CD14-positive monocyte (primary cell): ENCODE data around the gene BCO2. TPM values are rescaled to one million over a fixed set of nuclear protein-coding genes. Genes with fewer than 3 reads are reported as not detected.

Experiments used
- DNase-seq, 3 donors: peaks; one replicate each; pipeline ENCODE4 v3.0.0-alpha.2; 2011 to 2022
- H2AFZ ChIP-seq: 2 replicates; pipeline ENCODE4 v1.6.0; 2012; ENCODE audit warnings: mild to moderate bottlenecking, low read depth, low read length, inconsistent platforms; ENCODE audit not compliant: insufficient read depth, poor library complexity, severe bottlenecking
- H3K27ac ChIP-seq, 2 donors: 1 replicate in 1 of 2; 2 replicates in 1 of 2; pipeline ENCODE4 v1.5.1; 2012 to 2013; ENCODE audit warnings: low read length in 2 of 2, control low read depth in 1 of 2, inconsistent platforms in 1 of 2, low read depth in 1 of 2, mild to moderate bottlenecking in 1 of 2
- H3K27me3 ChIP-seq, 2 donors: one replicate each; pipeline versions ENCODE4 v1.6.0 to v1.6.1; 2011 to 2013; ENCODE audit warnings: low read length in 2 of 2; ENCODE audit not compliant: control insufficient read depth in 2 of 2, insufficient read depth in 2 of 2
- H3K36me3 ChIP-seq, 2 donors: replicated peaks in 1 of 2; 1 replicate in 1 of 2; 2 replicates in 1 of 2; pipeline versions ENCODE4 v1.5.1 to v1.6.1; 2012 to 2013; ENCODE audit warnings: low read length in 2 of 2, control low read depth in 1 of 2, inconsistent platforms in 1 of 2, mild to moderate bottlenecking in 1 of 2; ENCODE audit not compliant: insufficient read depth in 2 of 2, control insufficient read depth in 1 of 2
- H3K4me1 ChIP-seq, 2 donors: 1 replicate in 1 of 2; 2 replicates in 1 of 2; pipeline versions ENCODE4 v1.5.1 to v1.6.1; 2012 to 2013; ENCODE audit warnings: low read length in 2 of 2, control low read depth in 1 of 2, inconsistent platforms in 1 of 2, mild to moderate bottlenecking in 1 of 2, moderate library complexity in 1 of 2; ENCODE audit not compliant: insufficient read depth in 2 of 2, control insufficient read depth in 1 of 2
- H3K4me2 ChIP-seq: replicated peaks from 2 replicates; pipeline ENCODE3; 2012; ENCODE audit warnings: low read length, moderate library complexity, mild to moderate bottlenecking; ENCODE audit not compliant: poor library complexity, severe bottlenecking; ENCODE audit errors: extremely low read depth
- H3K4me3 ChIP-seq, 3 experiments: fragments of 200-600 bp in 1 of 3; sonication (generic) in 1 of 3; replicated peaks in 1 of 3; 1 replicate in 2 of 3; 2 replicates in 1 of 3; pipeline ENCODE4 v1.5.1; 2011 to 2013; ENCODE audit warnings: low read length in 3 of 3, mild to moderate bottlenecking in 3 of 3, control low read depth in 2 of 3, low read depth in 2 of 3, inconsistent platforms in 1 of 3, moderate library complexity in 1 of 3
- H3K79me2 ChIP-seq: 2 replicates; pipeline ENCODE4 v1.6.0; 2012; ENCODE audit warnings: mild to moderate bottlenecking, control low read depth, inconsistent platforms, low read length, moderate library complexity; ENCODE audit not compliant: insufficient read depth
- H3K9ac ChIP-seq: 2 replicates; pipeline ENCODE4 v1.6.0; 2017; ENCODE audit warnings: low read length, mild to moderate bottlenecking; ENCODE audit not compliant: insufficient read depth, poor library complexity, severe bottlenecking
- H3K9me3 ChIP-seq, 2 donors: replicated peaks in 1 of 2; 1 replicate in 1 of 2; 2 replicates in 1 of 2; pipeline versions ENCODE4 v1.5.1 to v1.6.1; 2012 to 2013; ENCODE audit warnings: low read length in 2 of 2, control low read depth in 1 of 2; ENCODE audit not compliant: control insufficient read depth in 1 of 2, insufficient read depth in 1 of 2
- H4K20me1 ChIP-seq: 2 replicates; pipeline ENCODE4 v1.6.0; 2012; ENCODE audit warnings: mild to moderate bottlenecking, low read length, control low read depth, moderate library complexity; ENCODE audit not compliant: insufficient read depth
- H3K27ac Mint-ChIP-seq, 7 donors: one replicate each; pipeline ENCODE4 v1.8.0; 2020; ENCODE audit warnings: mild to moderate bottlenecking in 7 of 7, mixed read lengths in 7 of 7, moderate library complexity in 6 of 7, inconsistent platforms in 2 of 7
- H3K27me3 Mint-ChIP-seq, 3 donors: one replicate each; pipeline ENCODE4 v1.8.0; 2021 to 2022; ENCODE audit warnings: low read depth in 3 of 3, mild to moderate bottlenecking in 3 of 3, mixed read lengths in 3 of 3, moderate library complexity in 3 of 3, inconsistent platforms in 1 of 3
- H3K36me3 Mint-ChIP-seq, 2 donors: one replicate each; pipeline ENCODE4 v1.8.0; 2020; ENCODE audit warnings: mixed read lengths in 2 of 2, inconsistent platforms in 1 of 2, mild to moderate bottlenecking in 1 of 2
- H3K4me1 Mint-ChIP-seq: one replicate; pipeline ENCODE4 v1.8.0; 2020; ENCODE audit warnings: mild to moderate bottlenecking, mixed read lengths
- H3K4me3 Mint-ChIP-seq, 2 donors: one replicate each; pipeline ENCODE4 v1.8.0; 2020; ENCODE audit warnings: mild to moderate bottlenecking in 2 of 2, mixed read lengths in 2 of 2, moderate library complexity in 1 of 2
- H3K9me3 Mint-ChIP-seq, 7 donors: one replicate each; pipeline ENCODE4 v1.8.0; 2020 to 2022; ENCODE audit warnings: mixed read lengths in 7 of 7, mild to moderate bottlenecking in 6 of 7, moderate library complexity in 6 of 7, inconsistent platforms in 2 of 7
- WGBS: methylation state at CpG from one replicate; pipeline ENCODE4 v1.1.5; 2013; ENCODE audit warnings: missing lambda C conversion rate; ENCODE audit not compliant: insufficient coverage; 5-methylcytosine and 5-hydroxymethylcytosine counted together
- intact Hi-C, 2 donors: fragments of 100-400 bp; cut with micrococcal nuclease; formaldehyde crosslinking; loops; one replicate each; pipeline versions ENCODE4 v1.15.0 to v1.15.1; 2023
- polyA plus RNA-seq, 3 donors: library from polyadenylated mRNA; depleted of rRNA in 1 of 3; unstranded in 2 of 3; stranded (reverse) in 1 of 3; fragments of 300-500 nt in 2 of 3; fragments of >200 nt in 1 of 3; fragmentation: Illumina TruSeq in 2 of 3; gene quantifications; 1 replicate in 2 of 3; 2 replicates in 1 of 3; pipeline ENCODE4 v1.2.3, GENCODE V29; 2012 to 2021
- TF ChIP-seq, protein P1 (sequence below): fragments of 200-600 bp; IDR thresholded peaks from one replicate; pipeline ENCODE4 v1.8.0; 2022; ENCODE audit warnings: antibody characterized with exemption, mild to moderate bottlenecking

BCO2 gene
- polyA plus RNA-seq, 3 donors = 0.20 to 1.9 TPM; not detected in 1

DNA sequence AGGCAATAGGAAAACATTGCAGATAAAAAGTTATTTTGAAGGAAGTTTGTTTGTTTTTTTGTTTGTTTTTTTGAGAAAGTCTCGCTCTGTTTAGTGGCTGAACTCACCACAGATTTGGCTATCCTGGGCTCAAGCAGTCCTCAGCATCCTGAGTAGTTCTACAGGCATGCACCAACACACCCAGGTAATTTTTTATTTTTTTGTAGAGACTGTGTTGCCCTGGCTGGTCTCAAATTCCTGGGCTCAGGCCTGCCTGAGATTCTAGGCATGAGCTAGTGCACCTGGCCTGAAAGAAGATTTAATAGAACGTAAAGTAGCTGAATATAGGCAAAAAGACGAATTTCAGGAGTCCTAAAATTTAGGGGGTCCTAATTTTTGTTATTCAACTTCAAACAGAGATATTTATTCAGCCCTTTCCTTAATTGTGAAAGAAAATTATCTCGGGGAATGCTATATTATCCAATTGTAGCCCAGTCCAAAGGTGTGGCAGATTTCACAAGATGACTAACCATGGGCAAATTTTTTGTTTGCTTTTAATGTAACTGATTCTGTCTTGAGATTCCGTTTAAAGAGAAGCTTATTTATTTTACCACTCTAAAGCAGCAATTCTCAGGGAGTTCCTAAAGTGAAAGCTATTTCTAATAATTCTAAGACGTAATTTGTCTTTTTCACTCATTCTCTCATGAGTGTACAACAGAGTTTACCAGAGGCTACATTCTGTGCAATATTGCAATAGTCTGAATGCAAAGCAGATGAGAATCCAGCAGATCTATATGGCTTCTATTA is 12.4 kb upstream of the BCO2 start:
- no CpG with 5 or more reads among the region's 6 CpGs for WGBS
- peaks cover 61 to 76% of the 10 kb centered on the region in 2 donors for H3K4me1 ChIP-seq
- H3K9me3 ChIP-seq = no peaks in the 10 kb centered on the region
- peak overlapping the region; percentile 95 for H3K4me2 ChIP-seq
- H2AFZ ChIP-seq = peak overlapping the region; percentile 81
- no peaks in the 10 kb centered on the region for H3K27me3 ChIP-seq
- peak overlapping the region in 1 of 3 experiments; percentile 79 for H3K4me3 ChIP-seq
- Mint-ChIP-seq H3K9me3 (peaks cover 0 to 4% (median 1%) of the 10 kb centered on the region in 7 donors), H3K36me3 (peaks cover 2 to 5% of the 10 kb centered on the region in 2 donors), H3K4me3 (peak overlapping the region in 1 of 2 donors; percentile 30), H3K4me1 (peaks cover 66% of the 10 kb centered on the region), H3K27me3 (peaks cover 0 to 1% (median 0%) of the 10 kb centered on the region in 3 donors), H3K27ac (peak overlapping the region in 5 of 7 donors; percentile 50 to 87 (median 70))
- DNase-seq = no peak
- no peaks in the 10 kb centered on the region for H4K20me1 ChIP-seq
- intact Hi-C loops = no loop called here
- no peaks in the 10 kb centered on the region for H3K36me3 ChIP-seq
- TF ChIP-seq, protein P1, sequence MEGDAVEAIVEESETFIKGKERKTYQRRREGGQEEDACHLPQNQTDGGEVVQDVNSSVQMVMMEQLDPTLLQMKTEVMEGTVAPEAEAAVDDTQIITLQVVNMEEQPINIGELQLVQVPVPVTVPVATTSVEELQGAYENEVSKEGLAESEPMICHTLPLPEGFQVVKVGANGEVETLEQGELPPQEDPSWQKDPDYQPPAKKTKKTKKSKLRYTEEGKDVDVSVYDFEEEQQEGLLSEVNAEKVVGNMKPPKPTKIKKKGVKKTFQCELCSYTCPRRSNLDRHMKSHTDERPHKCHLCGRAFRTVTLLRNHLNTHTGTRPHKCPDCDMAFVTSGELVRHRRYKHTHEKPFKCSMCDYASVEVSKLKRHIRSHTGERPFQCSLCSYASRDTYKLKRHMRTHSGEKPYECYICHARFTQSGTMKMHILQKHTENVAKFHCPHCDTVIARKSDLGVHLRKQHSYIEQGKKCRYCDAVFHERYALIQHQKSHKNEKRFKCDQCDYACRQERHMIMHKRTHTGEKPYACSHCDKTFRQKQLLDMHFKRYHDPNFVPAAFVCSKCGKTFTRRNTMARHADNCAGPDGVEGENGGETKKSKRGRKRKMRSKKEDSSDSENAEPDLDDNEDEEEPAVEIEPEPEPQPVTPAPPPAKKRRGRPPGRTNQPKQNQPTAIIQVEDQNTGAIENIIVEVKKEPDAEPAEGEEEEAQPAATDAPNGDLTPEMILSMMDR = no peak
- H3K27ac ChIP-seq = peak overlapping the region in 1 of 2 donors; percentile 43
- peaks cover 35% of the 10 kb centered on the region for H3K79me2 ChIP-seq
- H3K9ac ChIP-seq = peak overlapping the region; percentile 60

DNA sequence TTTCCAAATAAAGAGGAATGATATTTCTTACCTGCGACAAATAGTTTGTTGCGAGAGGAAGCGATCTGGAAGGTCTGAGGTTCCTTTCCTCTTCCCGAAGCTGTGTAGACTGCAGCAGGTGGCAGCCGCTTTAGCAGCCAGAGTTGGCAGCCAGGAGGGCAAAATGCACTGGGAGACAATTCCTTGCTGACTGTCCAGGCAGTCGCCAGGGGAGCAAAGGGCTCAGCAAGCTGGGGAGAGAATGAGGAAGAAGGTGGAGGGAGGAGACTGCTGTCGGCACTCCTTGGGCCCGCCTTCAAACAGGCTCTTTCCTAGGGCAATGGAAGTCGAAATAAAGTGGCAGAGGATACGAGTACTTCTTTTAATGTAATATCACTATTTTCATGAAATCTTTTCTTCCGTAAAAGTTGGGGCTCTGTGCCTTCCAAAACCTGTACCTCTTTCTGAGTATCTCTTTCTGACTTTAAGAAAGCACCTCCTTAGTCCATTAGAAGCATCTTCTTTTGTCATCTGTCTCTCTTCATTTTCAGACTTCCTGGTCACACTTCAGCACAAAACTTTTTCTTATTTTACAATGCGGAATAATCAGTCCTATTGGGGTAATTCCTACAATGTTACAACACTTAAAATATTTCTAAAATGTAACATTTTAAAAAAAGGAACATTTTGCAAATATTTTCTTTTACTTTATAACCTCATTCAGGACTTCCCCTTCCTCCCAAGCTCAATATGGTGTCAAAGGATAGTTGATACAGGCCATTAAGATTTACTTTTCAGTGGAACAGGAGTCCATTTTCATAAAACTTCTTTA is 11.2 kb upstream of the BCO2 start, which contains the start of gene IL18:
Gene IL18 (minus strand): TSS at position 220 of the 811 bp plus-strand sequence. CDS start 9,041 bp downstream, outside the sequence.
- peaks cover 55 to 68% of the 10 kb centered on the region in 2 donors for H3K4me1 ChIP-seq
- Mint-ChIP-seq H3K36me3 (peaks cover 2 to 5% of the 10 kb centered on the region in 2 donors), H3K27me3 (peaks cover 0 to 1% (median 0%) of the 10 kb centered on the region in 3 donors), H3K4me1 (peaks cover 60% of the 10 kb centered on the region), H3K4me3 (peak within 1 kb of the TSS; percentile 81 to 94), H3K9me3 (peaks cover 0 to 4% (median 1%) of the 10 kb centered on the region in 7 donors), H3K27ac (peak within 1 kb of the TSS; percentile 87 to 94 (median 92))
- TF ChIP-seq, protein P1 = no peak
- peaks cover 31% of the 10 kb centered on the region for H3K79me2 ChIP-seq
- no peaks in the 10 kb centered on the region for H3K27me3 ChIP-seq
- H3K4me2 ChIP-seq = peak within 1 kb of the TSS; percentile 95
- H3K4me3 ChIP-seq = peak within 1 kb of the TSS; percentile 33 to 79 (median 60)
- WGBS = 8% methylated on average over 4 of the region's 12 CpGs
- H3K36me3 ChIP-seq = no peaks in the 10 kb centered on the region
- no peaks in the 10 kb centered on the region for H4K20me1 ChIP-seq
- peak within 1 kb of the TSS; percentile 82 for H3K27ac ChIP-seq
- peak within 1 kb of the TSS; percentile 81 for H2AFZ ChIP-seq
- peak; percentile 52 to 74 (median 55) for DNase-seq
- no peaks in the 10 kb centered on the region for H3K9me3 ChIP-seq
- peak within 1 kb of the TSS; percentile 60 for H3K9ac ChIP-seq
- intact Hi-C loops = loop anchor here in 1 of 2 donors (2.0 kb wide), 1 partner anchor 15 kb away; no protein-coding TSS in a partner anchor
